Measurements from ENCODE around the gene MAPK7. TPM values are rescaled to one million over a fixed set of nuclear protein-coding genes. Genes with fewer than 3 reads are reported as not detected.

Gene MAPK7
- polyA plus RNA-seq, 1 of the 3 experiments (the other 2 are of a cell fraction), result 19.1 TPM

DNA sequence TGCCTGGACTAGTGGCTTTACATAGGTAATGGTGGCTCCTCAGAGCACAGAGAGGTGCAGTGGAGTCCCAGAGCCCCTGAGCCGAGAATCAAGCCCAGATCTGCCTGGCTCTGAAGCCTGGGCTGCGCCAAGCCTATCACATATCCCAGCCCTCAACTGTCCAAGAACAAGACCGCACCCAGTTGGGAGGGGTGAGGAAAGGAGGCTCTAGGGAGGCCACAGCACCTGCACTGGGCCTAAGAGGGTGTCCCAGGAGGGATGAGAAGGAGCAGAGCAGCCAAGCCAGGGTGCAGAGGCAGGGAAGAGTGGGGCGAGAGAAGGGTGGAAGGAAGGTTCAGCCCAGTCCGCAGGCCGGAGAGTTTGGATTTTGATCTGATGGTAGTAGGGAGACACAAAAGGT lies 31.8 kb downstream of the MAPK7 start:
- H3K9ac ChIP-seq, result no peak overlapping the region
- no peak for DNase-seq
- CTCF ChIA-PET, result interaction anchor here (0.6 to 7.4 kb wide), 11 partner anchors 8 to 356 kb away, joined by 3 to 79 read pairs (median 4); partner anchors contain the start of genes B9D1, MAPK7 and MFAP4
- peaks cover 7% of the 10 kb centered on the region for H3F3A ChIP-seq (replicated peaks; ENCODE audit: insufficient read depth)
- 87% methylated on average over 6 of the region's 6 CpGs for WGBS (ENCODE audit: low lambda C conversion rate)
- no peak overlapping the region for H3K4me3 ChIP-seq (ENCODE audit: low read depth in 2 of 2, low read length in 1 of 2)
- TF ChIP-seq EP300 (IDR thresholded peaks at IDR 0.05; ENCODE audit: borderline replicate concordance in 1 of 2, low read depth in 1 of 2, low read length in 1 of 2) (no peak), SMC3 (IDR thresholded peaks at IDR 0.05; ENCODE audit: low read depth, low read length) (no peak)
- H2AFZ ChIP-seq (ENCODE audit: low read depth), result 0 out of 2 replicates have a peak overlapping the region, but pooled peaks have one; percentile 8
- H3K27me3 ChIP-seq (ENCODE audit: insufficient read depth), result no peaks in the 10 kb centered on the region
- peak overlapping the region; percentile 90 for H3K4me2 ChIP-seq
- H3K79me2 ChIP-seq (ENCODE audit: insufficient read depth), result peaks cover 4% of the 10 kb centered on the region; the same call in 1 of the 2 replicates
- H3K9me2 ChIP-seq, result no peaks in the 10 kb centered on the region
- POLR2A ChIA-PET, result interaction anchor here (0.8 to 3.2 kb wide), 4 partner anchors 23 to 32 kb away, joined by 3 to 22 read pairs (median 10); partner anchors contain the start of gene MAPK7
- peaks cover 0 to 10% of the 10 kb centered on the region in 2 experiments for H3K36me3 ChIP-seq (replicated peaks in 1 of 2; ENCODE audit: control insufficient read depth in 1 of 2, insufficient read depth in 2 of 2, low read length in 1 of 2)
- H3K9me3 ChIP-seq, result no peaks in the 10 kb centered on the region
- H4K20me1 ChIP-seq (ENCODE audit: insufficient read depth), result no peaks in the 10 kb centered on the region
- peaks cover 17 to 40% of the 10 kb centered on the region in 2 experiments; a peak in 3 of 4 replicates for H3K4me1 ChIP-seq (ENCODE audit: control insufficient read depth in 1 of 2, insufficient read depth in 2 of 2, low read depth in 1 of 2, low read length in 1 of 2)
- peak overlapping the region; percentile 53 to 86; a peak in 3 of 4 replicates for H3K27ac ChIP-seq (ENCODE audit: low read depth in 2 of 2, low read length in 1 of 2)

DNA sequence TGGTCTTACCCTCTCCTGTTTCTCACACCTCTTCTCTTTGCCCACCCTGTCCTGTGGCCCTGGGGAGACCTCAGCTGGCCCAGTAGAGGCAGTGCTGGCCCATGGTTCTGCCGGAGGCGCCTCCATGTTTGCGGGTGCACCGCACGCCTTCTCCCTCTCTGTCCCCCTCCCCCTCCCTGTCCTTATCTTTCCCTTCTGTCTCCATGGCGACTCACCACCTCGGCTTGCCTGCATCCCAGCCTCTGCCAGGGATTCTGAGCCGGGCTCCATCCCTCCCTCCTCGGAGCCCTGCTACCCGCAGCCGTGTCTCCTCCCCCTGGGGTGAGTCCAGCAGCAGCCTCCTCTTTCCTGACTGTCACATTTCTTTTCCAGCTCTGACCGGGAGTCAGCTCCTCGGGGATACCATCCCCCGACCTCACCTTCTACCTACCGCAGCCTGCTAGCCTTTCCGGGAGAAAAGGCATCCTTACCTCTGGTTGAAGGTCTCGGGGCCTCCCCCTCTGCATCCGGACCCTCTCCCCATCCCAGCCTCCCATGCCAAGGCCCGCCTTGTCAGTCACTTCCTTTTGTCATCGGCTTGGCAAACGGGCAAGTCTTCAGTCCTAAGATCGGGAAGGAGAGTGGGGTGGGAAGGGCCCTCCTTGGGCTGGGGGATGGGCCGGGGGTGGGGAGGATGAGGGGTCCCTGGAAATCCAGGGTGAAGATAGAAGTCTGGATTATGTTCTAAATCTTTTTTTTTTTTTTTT lies 32.8 kb downstream of the MAPK7 start, which contains the start of gene RNF112:
TSS of gene RNF112 (plus strand) at position 358 of the 746 bp plus-strand sequence. CDS start at position 535, 177 bp downstream.
- no peaks in the 10 kb centered on the region for H3K9me2 ChIP-seq
- TF ChIP-seq TAF1 (IDR thresholded peaks at IDR 0.05; ENCODE audit: borderline replicate concordance, low read depth, low read length) (no peak), GATA2 (CRISPR knock-in tag; IDR thresholded peaks at IDR 0.05) (peak; percentile 87), EP300 (IDR thresholded peaks at IDR 0.05; ENCODE audit: borderline replicate concordance in 1 of 2, low read depth in 1 of 2, low read length in 1 of 2) (no peak), POLR2AphosphoS5 (IDR thresholded peaks at IDR 0.05; ENCODE audit: low read depth, low read length) (no peak), SIN3A (IDR thresholded peaks at IDR 0.05; ENCODE audit: borderline replicate concordance, low read depth, low read length) (0 out of 2 replicates have a peak, but pooled peaks have one; percentile 16), SMC3 (IDR thresholded peaks at IDR 0.05; ENCODE audit: low read depth, low read length) (peak; percentile 59), JUND (IDR thresholded peaks at IDR 0.05) (no peak), CHD2 (IDR thresholded peaks at IDR 0.05; ENCODE audit: low read length, partially characterized antibody) (peak; percentile 65), MXI1 (IDR thresholded peaks at IDR 0.05; ENCODE audit: low read depth, low read length) (peak; percentile 45; the same call in 1 of the 2 replicates), YY1 (IDR thresholded peaks at IDR 0.05; ENCODE audit: low read depth) (no peak), NRF1 (IDR thresholded peaks at IDR 0.05; ENCODE audit: low read depth, low read length) (no peak), RAD21 (IDR thresholded peaks at IDR 0.05; ENCODE audit: low read length) (peak; percentile 70), ELF1 (IDR thresholded peaks at IDR 0.05) (no peak), RFX5 (IDR thresholded peaks at IDR 0.05; ENCODE audit: low read length) (no peak), NFIC (IDR thresholded peaks at IDR 0.05; ENCODE audit: borderline replicate concordance) (peak; percentile 48)
- TF ChIP-seq, protein P1, sequence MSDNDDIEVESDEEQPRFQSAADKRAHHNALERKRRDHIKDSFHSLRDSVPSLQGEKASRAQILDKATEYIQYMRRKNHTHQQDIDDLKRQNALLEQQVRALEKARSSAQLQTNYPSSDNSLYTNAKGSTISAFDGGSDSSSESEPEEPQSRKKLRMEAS (IDR thresholded peaks at IDR 0.05; ENCODE audit: low read depth), result 0 out of 2 replicates have a peak, but pooled peaks have one; percentile 35
- TF ChIP-seq, protein P2, sequence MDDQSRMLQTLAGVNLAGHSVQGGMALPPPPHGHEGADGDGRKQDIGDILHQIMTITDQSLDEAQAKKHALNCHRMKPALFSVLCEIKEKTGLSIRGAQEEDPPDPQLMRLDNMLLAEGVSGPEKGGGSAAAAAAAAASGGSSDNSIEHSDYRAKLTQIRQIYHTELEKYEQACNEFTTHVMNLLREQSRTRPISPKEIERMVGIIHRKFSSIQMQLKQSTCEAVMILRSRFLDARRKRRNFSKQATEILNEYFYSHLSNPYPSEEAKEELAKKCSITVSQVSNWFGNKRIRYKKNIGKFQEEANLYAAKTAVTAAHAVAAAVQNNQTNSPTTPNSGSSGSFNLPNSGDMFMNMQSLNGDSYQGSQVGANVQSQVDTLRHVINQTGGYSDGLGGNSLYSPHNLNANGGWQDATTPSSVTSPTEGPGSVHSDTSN (IDR thresholded peaks at IDR 0.05), result peak; percentile 30; the same call in 1 of the 2 replicates
- TF ChIP-seq, protein P3, sequence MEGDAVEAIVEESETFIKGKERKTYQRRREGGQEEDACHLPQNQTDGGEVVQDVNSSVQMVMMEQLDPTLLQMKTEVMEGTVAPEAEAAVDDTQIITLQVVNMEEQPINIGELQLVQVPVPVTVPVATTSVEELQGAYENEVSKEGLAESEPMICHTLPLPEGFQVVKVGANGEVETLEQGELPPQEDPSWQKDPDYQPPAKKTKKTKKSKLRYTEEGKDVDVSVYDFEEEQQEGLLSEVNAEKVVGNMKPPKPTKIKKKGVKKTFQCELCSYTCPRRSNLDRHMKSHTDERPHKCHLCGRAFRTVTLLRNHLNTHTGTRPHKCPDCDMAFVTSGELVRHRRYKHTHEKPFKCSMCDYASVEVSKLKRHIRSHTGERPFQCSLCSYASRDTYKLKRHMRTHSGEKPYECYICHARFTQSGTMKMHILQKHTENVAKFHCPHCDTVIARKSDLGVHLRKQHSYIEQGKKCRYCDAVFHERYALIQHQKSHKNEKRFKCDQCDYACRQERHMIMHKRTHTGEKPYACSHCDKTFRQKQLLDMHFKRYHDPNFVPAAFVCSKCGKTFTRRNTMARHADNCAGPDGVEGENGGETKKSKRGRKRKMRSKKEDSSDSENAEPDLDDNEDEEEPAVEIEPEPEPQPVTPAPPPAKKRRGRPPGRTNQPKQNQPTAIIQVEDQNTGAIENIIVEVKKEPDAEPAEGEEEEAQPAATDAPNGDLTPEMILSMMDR (IDR thresholded peaks at IDR 0.05), result peak; percentile 47
- TF ChIP-seq, protein P4, sequence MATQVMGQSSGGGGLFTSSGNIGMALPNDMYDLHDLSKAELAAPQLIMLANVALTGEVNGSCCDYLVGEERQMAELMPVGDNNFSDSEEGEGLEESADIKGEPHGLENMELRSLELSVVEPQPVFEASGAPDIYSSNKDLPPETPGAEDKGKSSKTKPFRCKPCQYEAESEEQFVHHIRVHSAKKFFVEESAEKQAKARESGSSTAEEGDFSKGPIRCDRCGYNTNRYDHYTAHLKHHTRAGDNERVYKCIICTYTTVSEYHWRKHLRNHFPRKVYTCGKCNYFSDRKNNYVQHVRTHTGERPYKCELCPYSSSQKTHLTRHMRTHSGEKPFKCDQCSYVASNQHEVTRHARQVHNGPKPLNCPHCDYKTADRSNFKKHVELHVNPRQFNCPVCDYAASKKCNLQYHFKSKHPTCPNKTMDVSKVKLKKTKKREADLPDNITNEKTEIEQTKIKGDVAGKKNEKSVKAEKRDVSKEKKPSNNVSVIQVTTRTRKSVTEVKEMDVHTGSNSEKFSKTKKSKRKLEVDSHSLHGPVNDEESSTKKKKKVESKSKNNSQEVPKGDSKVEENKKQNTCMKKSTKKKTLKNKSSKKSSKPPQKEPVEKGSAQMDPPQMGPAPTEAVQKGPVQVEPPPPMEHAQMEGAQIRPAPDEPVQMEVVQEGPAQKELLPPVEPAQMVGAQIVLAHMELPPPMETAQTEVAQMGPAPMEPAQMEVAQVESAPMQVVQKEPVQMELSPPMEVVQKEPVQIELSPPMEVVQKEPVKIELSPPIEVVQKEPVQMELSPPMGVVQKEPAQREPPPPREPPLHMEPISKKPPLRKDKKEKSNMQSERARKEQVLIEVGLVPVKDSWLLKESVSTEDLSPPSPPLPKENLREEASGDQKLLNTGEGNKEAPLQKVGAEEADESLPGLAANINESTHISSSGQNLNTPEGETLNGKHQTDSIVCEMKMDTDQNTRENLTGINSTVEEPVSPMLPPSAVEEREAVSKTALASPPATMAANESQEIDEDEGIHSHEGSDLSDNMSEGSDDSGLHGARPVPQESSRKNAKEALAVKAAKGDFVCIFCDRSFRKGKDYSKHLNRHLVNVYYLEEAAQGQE (IDR thresholded peaks at IDR 0.05; ENCODE audit: low read depth, low read length), result no peak
- no peaks in the 10 kb centered on the region for H3K27me3 ChIP-seq (ENCODE audit: insufficient read depth)
- peaks cover 0 to 12% of the 10 kb centered on the region in 2 experiments for H3K36me3 ChIP-seq (replicated peaks in 1 of 2; ENCODE audit: control insufficient read depth in 1 of 2, insufficient read depth in 2 of 2, low read length in 1 of 2)
- H3K9ac ChIP-seq, result peak within 1 kb of the TSS; percentile 59; the same call in 1 of the 2 replicates
- peak; percentile 92 for DNase-seq
- H3K79me2 ChIP-seq (ENCODE audit: insufficient read depth), result peaks cover 4% of the 10 kb centered on the region; the same call in 1 of the 2 replicates
- WGBS (ENCODE audit: low lambda C conversion rate), result 20% methylated on average over 23 of the region's 23 CpGs
- peaks cover 17 to 40% of the 10 kb centered on the region in 2 experiments; a peak in 3 of 4 replicates for H3K4me1 ChIP-seq (ENCODE audit: control insufficient read depth in 1 of 2, insufficient read depth in 2 of 2, low read depth in 1 of 2, low read length in 1 of 2)
- peak within 1 kb of the TSS; percentile 84 for H2AFZ ChIP-seq (ENCODE audit: low read depth)
- POLR2A ChIA-PET, result interaction anchor here (0.6 to 3.2 kb wide), 8 partner anchors 22 to 450 kb away, joined by 3 to 22 read pairs (median 4); partner anchors contain the start of gene MAPK7
- peaks cover 7% of the 10 kb centered on the region for H3F3A ChIP-seq (replicated peaks; ENCODE audit: insufficient read depth)
- no peaks in the 10 kb centered on the region for H4K20me1 ChIP-seq (ENCODE audit: insufficient read depth)
- peak within 1 kb of the TSS; percentile 50 to 78 for H3K4me3 ChIP-seq (ENCODE audit: low read depth in 2 of 2, low read length in 1 of 2)
- H3K9me3 ChIP-seq, result no peaks in the 10 kb centered on the region
- CTCF ChIA-PET, result interaction anchor here (0.6 to 7.4 kb wide), 14 partner anchors 9 to 355 kb away, joined by 3 to 79 read pairs (median 4); partner anchors contain the start of genes B9D1, MAPK7 and MFAP4
- H3K4me2 ChIP-seq, result peak within 1 kb of the TSS; percentile 90
- peak within 1 kb of the TSS; percentile 53 to 86; a peak in 3 of 4 replicates for H3K27ac ChIP-seq (ENCODE audit: low read depth in 2 of 2, low read length in 1 of 2)

Data from SK-N-SH (cell line).